Measurements from ENCODE around the gene FOXO1. TPM values are rescaled to one million over a fixed set of nuclear protein-coding genes. Genes with fewer than 3 reads are reported as not detected.

Gene FOXO1
- total RNA-seq, 1 experiment from 2014 or later, result 12.2 TPM

GRCh38 chr13:40533072-40533471 lies 133.4 kb downstream of the FOXO1 start:
- H3K9ac ChIP-seq (ENCODE audit: low read length), result no peak overlapping the region
- ChIA-PET CTCF (no interaction called here), RAD21 (ENCODE audit: low non-redundant PET in 1 of 2, low total read pairs in 2 of 2, uncharacterized antibody in 2 of 2, unreplicated experiment in 2 of 2) (no interaction called here), POLR2A (no interaction called here)
- ATAC-seq (no peak), DNase-seq (ENCODE audit: low read depth, low spot score) (no peak)
- H3K4me3 ChIP-seq (replicated peaks in 1 of 2; ENCODE audit: low read depth in 1 of 2, low read length in 2 of 2), result no peak overlapping the region
- no peak for TF ChIP-seq MAX (IDR thresholded peaks at IDR 0.05)
- TF ChIP-seq EZH2 (IDR thresholded peaks at IDR 0.05), result no peak
- TF ChIP-seq ZNF274 (IDR thresholded peaks at IDR 0.05; ENCODE audit: low read depth, low read length), result no peak
- TF ChIP-seq REST (IDR thresholded peaks at IDR 0.05; ENCODE audit: low read depth), result no peak
- TF ChIP-seq RAD21 (IDR thresholded peaks at IDR 0.05; ENCODE audit: low read depth), result no peak
- TF ChIP-seq TCF7L2 (IDR thresholded peaks at IDR 0.05; ENCODE audit: borderline replicate concordance, extremely low read depth, insufficient read depth, insufficient read length), result no peak
- TF ChIP-seq SRF (IDR thresholded peaks at IDR 0.05; ENCODE audit: low read depth), result no peak
- no peak for TF ChIP-seq FOSL1 (IDR thresholded peaks at IDR 0.05; ENCODE audit: low read depth)
- no peak for TF ChIP-seq JUND (IDR thresholded peaks at IDR 0.05)
- no peak for TF ChIP-seq CTCF (IDR thresholded peaks at IDR 0.05 in 2 of 3, conservative IDR thresholded peaks at IDR 0.05 in 1 of 3; ENCODE audit: borderline replicate concordance in 1 of 3, insufficient read depth in 1 of 3, low read depth in 2 of 3, low read length in 2 of 3)
- no peak for TF ChIP-seq YY1 (IDR thresholded peaks at IDR 0.05; ENCODE audit: extremely low read depth, insufficient replicate concordance, low read depth, low read length)
- no peak for TF ChIP-seq EZH2phosphoT487 (IDR thresholded peaks at IDR 0.05; ENCODE audit: borderline replicate concordance)
- no peak for TF ChIP-seq SIN3A (IDR thresholded peaks at IDR 0.05; ENCODE audit: low read depth)
- TF ChIP-seq CBX3 (IDR thresholded peaks at IDR 0.05; ENCODE audit: low read depth), result no peak
- no peak for TF ChIP-seq POLR2A (IDR thresholded peaks at IDR 0.05; ENCODE audit: borderline replicate concordance, extremely low read depth, insufficient read depth, insufficient read length)
- no peak for TF ChIP-seq SP1 (IDR thresholded peaks at IDR 0.05; ENCODE audit: low read depth)
- TF ChIP-seq POLR2AphosphoS5 (IDR thresholded peaks at IDR 0.05; ENCODE audit: low read depth, low read length), result no peak
- H3K79me2 ChIP-seq (ENCODE audit: insufficient read depth, low read length), result no peaks in the 10 kb centered on the region
- intact Hi-C loops (cut with micrococcal nuclease), result no loop called here
- no peaks in the 10 kb centered on the region for H4K20me1 ChIP-seq (ENCODE audit: insufficient read depth)
- no peak overlapping the region for H3K4me2 ChIP-seq (ENCODE audit: low read length)
- no TSS peak for BruUV-seq (replicated peaks)
- H3K9me2 ChIP-seq (ENCODE audit: insufficient read depth), result no peaks in the 10 kb centered on the region
- no peaks in the 10 kb centered on the region for H3K27me3 ChIP-seq (ENCODE audit: insufficient read depth, low read length)
- no peak overlapping the region for H3K27ac ChIP-seq (ENCODE audit: low read depth, low read length)
- no peaks in the 10 kb centered on the region for H3K9me3 ChIP-seq (ENCODE audit: control insufficient read depth in 1 of 2, insufficient read depth in 1 of 2, low read depth in 1 of 2, low read length in 2 of 2)
- H3K36me3 ChIP-seq (ENCODE audit: control insufficient read depth in 1 of 2, insufficient read depth in 2 of 2, low read length in 2 of 2), result no peaks in the 10 kb centered on the region
- peaks cover 4 to 8% of the 10 kb centered on the region in 2 experiments; a peak in 1 of 4 replicates for H3K4me1 ChIP-seq (ENCODE audit: control insufficient read depth in 1 of 2, insufficient read depth in 2 of 2, low read length in 2 of 2)
- no peak overlapping the region for H2AFZ ChIP-seq (ENCODE audit: low read depth, low read length, poor library complexity, severe bottlenecking)

Data from HCT116 (cell line).